ENCODE data around the gene MYO18B.

Gene MYO18B

GRCh38 chr22:25759825-25760231 lies 17.8 kb downstream of the MYO18B start:
- no peaks in the 10 kb centered on the region for H3K27me3 ChIP-seq (replicated peaks; ENCODE audit: control insufficient read depth, insufficient read depth, low read length)
- H3K36me3 ChIP-seq (ENCODE audit: control insufficient read depth, insufficient read depth, low read length): no peaks in the 10 kb centered on the region
- H3K4me3 ChIP-seq (replicated peaks; ENCODE audit: low read depth, low read length): no peak overlapping the region
- DNase-seq (ENCODE audit: extremely low read depth, insufficient read length): no peak
- TF ChIP-seq CTCF (IDR thresholded peaks at IDR 0.05; ENCODE audit: insufficient read depth, low read length, poor library complexity, severe bottlenecking): no peak

GRCh38 chr22:25760294-25760693 lies 18.3 kb downstream of the MYO18B start:
- H3K36me3 ChIP-seq (ENCODE audit: control insufficient read depth, insufficient read depth, low read length): no peaks in the 10 kb centered on the region
- H3K4me3 ChIP-seq (replicated peaks; ENCODE audit: low read depth, low read length): no peak overlapping the region
- TF ChIP-seq CTCF (IDR thresholded peaks at IDR 0.05; ENCODE audit: insufficient read depth, low read length, poor library complexity, severe bottlenecking): no peak
- H3K27me3 ChIP-seq (replicated peaks; ENCODE audit: control insufficient read depth, insufficient read depth, low read length): no peaks in the 10 kb centered on the region
- DNase-seq (ENCODE audit: extremely low read depth, insufficient read length): no peak

GRCh38 chr22:25760848-25761595 lies 19.0 kb downstream of the MYO18B start:
- H3K27me3 ChIP-seq (replicated peaks; ENCODE audit: control insufficient read depth, insufficient read depth, low read length): no peaks in the 10 kb centered on the region
- H3K36me3 ChIP-seq (ENCODE audit: control insufficient read depth, insufficient read depth, low read length): no peaks in the 10 kb centered on the region
- H3K4me3 ChIP-seq (replicated peaks; ENCODE audit: low read depth, low read length): no peak overlapping the region
- TF ChIP-seq CTCF (IDR thresholded peaks at IDR 0.05; ENCODE audit: insufficient read depth, low read length, poor library complexity, severe bottlenecking): no peak
- no peak for DNase-seq (ENCODE audit: extremely low read depth, insufficient read length)

- Histone ChIP-seq H3K4me3 (replicated peaks; ENCODE audit: low read depth, low read length) (no peak overlapping the region), H3K36me3 (ENCODE audit: control insufficient read depth, insufficient read depth, low read length) (no peaks in the 10 kb centered on the region), H3K27me3 (replicated peaks; ENCODE audit: control insufficient read depth, insufficient read depth, low read length) (no peaks in the 10 kb centered on the region)
- no peak for DNase-seq (ENCODE audit: extremely low read depth, insufficient read length)
- no peak for TF ChIP-seq CTCF (IDR thresholded peaks at IDR 0.05; ENCODE audit: insufficient read depth, low read length, poor library complexity, severe bottlenecking)
These were observed 20.2 kb downstream of the MYO18B start for GRCh38 chr22:25762147-25762546.

GRCh38 chr22:25763239-25763777 lies 21.3 kb downstream of the MYO18B start:
- no peaks in the 10 kb centered on the region for H3K36me3 ChIP-seq (ENCODE audit: control insufficient read depth, insufficient read depth, low read length)

More at GRCh38 chr22:25763239-25763777, 21.3 kb downstream of the MYO18B start:
- no peak for DNase-seq (ENCODE audit: extremely low read depth, insufficient read length)
- H3K27me3 ChIP-seq (replicated peaks; ENCODE audit: control insufficient read depth, insufficient read depth, low read length): no peaks in the 10 kb centered on the region
- no peak overlapping the region for H3K4me3 ChIP-seq (replicated peaks; ENCODE audit: low read depth, low read length)
- TF ChIP-seq CTCF (IDR thresholded peaks at IDR 0.05; ENCODE audit: insufficient read depth, low read length, poor library complexity, severe bottlenecking): no peak

All from GM06990 (cell line).